Endothelial cell of umbilical vein (primary cell): Measurements from ENCODE around the gene CDK12.

Source experiments
- POLR2AphosphoS5 ChIP-seq: IDR thresholded peaks from 2 replicates; pipeline ENCODE4 v1.6.1; 2012; ENCODE audit warnings: low read depth, mild to moderate bottlenecking, control low read depth, low read length, moderate library complexity; ENCODE audit not compliant: insufficient read depth
- TF ChIP-seq, protein P1 (sequence below), 2 donors: IDR thresholded peaks; 1 replicate in 1 of 2; 2 replicates in 1 of 2; pipeline ENCODE4 v1.5.1; 2011; ENCODE audit warnings: low read length in 2 of 2, mild to moderate bottlenecking in 2 of 2, moderate library complexity in 2 of 2, control low read depth in 1 of 2, inconsistent platforms in 1 of 2, low read depth in 1 of 2; ENCODE audit not compliant: insufficient read depth in 1 of 2; ENCODE audit errors: extremely low read depth in 1 of 2

DNA sequence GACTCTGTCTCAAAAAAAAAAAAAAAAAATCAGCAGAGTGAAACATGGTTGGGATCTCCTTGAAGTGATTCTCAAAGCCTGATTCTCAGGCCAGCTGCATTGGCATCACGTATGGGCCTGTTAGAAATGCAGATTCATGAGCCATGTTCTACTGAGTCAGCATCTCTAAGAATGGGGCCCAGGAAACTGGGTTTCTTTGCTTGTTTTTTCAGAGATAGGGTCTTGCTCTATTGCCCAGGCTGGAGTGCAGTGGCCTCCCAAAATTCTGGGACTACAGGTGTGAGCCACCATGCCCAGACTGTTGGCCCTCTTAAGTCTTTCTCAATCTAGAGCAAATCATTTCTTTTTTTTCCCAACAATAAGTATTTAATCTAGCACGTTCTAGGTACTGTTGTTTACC, 47.7 kb downstream of the CDK12 start:
- TF ChIP-seq, protein P1, sequence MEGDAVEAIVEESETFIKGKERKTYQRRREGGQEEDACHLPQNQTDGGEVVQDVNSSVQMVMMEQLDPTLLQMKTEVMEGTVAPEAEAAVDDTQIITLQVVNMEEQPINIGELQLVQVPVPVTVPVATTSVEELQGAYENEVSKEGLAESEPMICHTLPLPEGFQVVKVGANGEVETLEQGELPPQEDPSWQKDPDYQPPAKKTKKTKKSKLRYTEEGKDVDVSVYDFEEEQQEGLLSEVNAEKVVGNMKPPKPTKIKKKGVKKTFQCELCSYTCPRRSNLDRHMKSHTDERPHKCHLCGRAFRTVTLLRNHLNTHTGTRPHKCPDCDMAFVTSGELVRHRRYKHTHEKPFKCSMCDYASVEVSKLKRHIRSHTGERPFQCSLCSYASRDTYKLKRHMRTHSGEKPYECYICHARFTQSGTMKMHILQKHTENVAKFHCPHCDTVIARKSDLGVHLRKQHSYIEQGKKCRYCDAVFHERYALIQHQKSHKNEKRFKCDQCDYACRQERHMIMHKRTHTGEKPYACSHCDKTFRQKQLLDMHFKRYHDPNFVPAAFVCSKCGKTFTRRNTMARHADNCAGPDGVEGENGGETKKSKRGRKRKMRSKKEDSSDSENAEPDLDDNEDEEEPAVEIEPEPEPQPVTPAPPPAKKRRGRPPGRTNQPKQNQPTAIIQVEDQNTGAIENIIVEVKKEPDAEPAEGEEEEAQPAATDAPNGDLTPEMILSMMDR (IDR thresholded peaks at IDR 0.05; ENCODE audit: extremely low read depth in 1 of 2, insufficient read depth in 1 of 2, low read depth in 1 of 2, low read length in 2 of 2): no peak
- no peak for TF ChIP-seq POLR2AphosphoS5
